Measurements from ENCODE around the gene UBE3D.
"Not testable (repeated sequence)": the region's sequence is repeated elsewhere in the genome, so short reads cannot be mapped to it uniquely, and the experiment has no call there.

The UBE3D gene

DNA sequence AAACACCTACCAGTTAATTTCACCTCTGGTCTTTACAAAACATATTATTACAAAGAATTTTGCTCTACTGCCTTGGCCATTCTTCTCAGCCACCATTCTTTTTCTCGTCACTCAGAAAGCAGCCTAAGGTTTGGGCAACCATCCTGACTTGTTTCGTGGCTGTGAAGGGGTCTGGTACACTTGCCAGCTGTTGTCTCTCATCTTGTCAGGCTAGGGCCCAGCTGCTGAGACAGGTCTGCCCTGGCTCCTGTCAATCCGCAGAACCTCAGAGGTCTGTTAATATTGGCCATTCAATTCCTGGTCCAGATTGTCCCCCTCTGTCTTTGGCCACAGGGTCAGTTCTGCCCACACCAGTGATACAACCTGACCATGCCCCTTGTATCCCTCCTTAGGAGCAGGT lies 197.7 kb downstream of the UBE3D start:
- DNase-seq, result no peak

DNA sequence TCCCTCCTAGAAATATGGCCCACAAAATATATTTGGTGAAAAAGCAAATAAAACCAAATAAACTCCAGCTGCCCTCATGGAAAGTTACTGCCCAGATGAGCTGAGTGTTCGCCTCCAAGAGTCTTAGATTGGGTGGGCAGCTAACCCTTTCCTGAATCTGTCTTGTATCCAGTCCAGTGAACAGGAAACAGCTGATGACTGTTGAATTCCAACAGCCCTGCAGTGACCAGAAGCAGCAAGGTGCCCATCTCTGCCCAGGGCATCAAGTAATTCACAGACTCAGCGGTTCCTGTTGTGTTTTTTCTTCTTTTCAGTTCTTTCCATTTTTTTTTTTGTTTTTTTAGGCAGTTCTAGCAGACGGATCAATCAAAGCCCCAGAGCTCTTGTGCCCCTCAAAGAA lies 199.2 kb downstream of the UBE3D start:
- no peak for DNase-seq

DNA sequence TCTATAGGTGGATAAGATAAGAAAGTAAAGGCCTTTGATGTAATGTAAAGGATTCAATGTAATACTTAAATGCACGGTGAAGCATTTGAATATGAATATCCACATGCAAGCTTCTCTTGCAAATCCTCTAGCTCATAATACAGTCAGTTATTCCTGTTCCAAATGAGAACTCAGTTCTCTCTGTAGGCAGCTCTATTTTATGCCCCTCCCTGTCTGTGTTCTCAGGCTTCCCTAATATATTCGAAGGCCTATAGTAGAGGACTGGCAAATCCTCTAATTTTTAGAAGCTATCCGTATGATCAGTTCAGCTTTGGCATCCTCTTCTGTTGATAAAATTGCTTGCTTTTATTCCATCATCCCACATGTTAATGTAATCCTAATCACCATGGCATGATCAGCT lies 200.2 kb downstream of the UBE3D start:
- DNase-seq, result no peak

DNA sequence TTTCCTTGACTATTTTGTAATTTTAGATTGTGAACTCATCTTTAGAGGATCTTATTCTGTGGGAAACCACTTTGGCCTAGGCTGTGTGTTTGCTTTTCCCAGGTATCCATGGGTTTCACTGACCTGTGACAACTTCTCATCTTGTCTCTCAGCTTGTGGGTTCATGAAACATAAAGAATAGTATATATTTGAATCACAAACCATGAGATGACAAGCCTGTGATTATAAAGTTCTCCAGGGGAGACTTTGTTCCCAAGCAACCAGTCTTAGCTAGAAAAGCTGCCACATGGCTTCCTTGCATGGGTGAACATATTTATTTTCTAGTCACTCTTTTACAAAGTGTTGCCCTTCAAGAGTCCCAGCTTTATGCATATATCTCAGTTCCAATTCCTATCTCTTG lies 201.9 kb downstream of the UBE3D start:
- no peak for DNase-seq

DNA sequence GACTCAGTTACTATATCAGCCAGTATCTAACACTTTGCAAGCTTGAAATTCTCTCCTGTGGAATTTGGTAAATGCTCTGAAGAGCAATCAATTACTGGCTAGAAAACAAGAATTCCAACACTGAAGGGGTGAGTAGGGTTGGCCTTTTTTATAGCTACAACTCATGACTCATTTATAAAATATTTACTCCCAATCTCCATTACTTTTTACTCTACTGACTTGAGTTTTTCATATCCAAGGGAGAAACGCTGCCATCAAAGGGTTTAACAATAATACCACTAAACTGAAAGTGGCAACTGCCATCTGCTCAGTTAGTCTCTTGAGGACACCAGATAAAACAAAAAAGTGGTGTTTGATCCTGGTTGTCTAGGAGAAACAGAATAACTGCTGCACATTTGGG lies 203.1 kb downstream of the UBE3D start:
- no peak for DNase-seq

DNA sequence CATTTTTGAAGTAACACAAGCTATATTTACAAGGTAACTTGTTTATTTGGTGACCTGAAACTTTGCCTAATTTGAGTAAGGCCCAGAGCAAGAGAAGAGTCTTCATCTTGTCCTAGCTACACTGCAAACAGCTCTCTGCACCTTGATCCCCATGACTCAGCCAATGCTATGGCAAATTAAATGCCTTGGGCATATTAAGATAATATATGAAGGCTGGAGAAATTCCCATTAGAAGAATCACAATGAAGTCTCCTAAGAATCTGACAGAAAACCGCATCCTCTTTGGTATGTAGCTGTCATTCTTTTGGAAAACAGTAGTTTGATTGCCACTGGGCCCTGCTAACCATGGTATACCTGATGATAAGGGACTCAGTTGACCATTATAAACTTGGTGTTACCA lies 204.5 kb downstream of the UBE3D start:
- no peak for DNase-seq

DNA sequence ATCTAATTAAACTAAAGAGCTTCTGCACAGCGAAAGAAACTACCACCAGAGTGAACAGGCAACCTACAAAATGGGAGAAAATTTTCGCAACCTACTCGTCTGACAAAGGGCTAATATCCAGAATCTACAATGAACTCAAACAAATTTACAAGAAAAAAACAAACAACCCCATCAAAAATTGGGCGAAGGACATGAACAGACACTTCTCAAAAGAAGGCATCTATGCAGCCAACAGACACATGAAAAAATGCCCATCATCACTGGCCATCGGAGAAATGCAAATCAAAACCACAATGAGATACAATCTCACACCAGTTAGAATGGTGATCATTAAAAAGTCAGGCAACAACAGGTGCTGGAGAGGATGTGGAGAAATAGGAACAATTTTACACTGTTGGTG lies 209.6 kb downstream of the UBE3D start:
- not testable (repeated sequence) for DNase-seq

DNA sequence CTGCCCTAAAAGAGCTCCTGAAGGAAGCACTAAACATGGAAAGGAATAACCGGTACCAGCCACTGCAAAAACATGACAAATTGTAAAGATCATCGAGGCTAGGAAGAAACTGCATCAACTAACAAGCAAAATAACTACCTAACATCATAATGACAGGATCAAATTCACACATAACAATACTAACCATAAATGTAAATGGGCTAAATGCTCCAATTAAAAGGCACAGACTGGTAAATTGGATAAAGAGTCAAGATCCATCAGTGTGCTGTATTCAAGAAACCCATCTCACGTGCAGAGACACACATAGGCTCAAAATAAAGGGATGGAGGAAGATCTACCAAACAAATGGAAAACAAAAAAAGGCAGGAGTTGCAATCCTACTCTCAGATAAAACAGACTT lies 212.7 kb downstream of the UBE3D start:
- DNase-seq, result not testable (repeated sequence)

DNA sequence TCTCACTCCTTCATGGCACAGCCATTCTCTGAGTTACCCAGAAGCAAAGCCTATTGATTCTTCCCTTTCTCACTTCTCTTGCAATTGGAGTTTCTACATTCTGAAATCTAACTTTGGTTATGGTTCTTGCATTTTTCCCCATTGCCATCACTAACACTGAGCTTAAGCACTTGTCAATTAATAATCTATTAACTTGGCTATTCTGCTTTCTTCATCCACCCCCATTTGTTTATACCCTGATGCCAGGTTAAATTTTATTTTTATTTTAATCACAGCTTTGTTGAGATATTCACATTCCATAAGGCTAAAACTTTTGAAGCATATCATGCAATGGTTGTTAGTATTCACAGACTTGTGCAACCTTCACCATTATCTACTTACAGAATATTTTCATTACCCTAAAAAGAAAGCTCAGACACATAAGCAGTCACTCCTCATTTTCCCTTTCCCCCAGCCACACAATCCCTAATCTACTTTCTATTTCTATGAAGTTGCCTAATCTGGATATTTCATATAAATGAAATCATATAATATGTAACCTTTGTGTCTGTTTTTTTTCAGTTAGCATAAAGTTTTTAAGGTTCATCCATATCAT lies 222.3 kb downstream of the UBE3D start:
- DNase-seq, result no peak

DNA sequence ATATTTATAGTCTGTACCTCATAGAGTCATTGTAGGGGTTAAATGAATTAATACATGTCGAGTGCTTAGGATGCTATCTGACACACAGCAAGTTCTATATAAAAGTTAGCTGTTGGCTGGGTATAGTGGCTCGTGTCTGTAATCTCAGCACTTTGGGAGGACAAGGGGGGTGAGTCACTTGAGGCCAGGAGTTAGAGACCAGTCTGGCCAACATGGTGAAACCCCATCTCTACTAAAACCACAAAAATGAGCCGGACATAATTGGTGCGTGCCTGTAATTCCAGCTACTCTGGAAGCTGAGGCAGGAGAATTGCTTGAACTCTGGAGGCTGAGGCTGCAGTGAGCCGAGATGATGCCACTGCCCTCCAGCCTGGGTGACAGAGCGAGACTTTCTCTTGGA lies 222.9 kb downstream of the UBE3D start:
- no peak for DNase-seq
